NCI-H226 (cell line): Measurements from ENCODE around the gene IQCM.
"Not testable (repeated sequence)": the region's sequence is repeated elsewhere in the genome, so short reads cannot be mapped to it uniquely, and the experiment has no call there.

ENCODE experiments used
- DNase-seq: peaks from one replicate; pipeline ENCODE4 v3.0.0-alpha.2; 2015

IQCM gene

DNA sequence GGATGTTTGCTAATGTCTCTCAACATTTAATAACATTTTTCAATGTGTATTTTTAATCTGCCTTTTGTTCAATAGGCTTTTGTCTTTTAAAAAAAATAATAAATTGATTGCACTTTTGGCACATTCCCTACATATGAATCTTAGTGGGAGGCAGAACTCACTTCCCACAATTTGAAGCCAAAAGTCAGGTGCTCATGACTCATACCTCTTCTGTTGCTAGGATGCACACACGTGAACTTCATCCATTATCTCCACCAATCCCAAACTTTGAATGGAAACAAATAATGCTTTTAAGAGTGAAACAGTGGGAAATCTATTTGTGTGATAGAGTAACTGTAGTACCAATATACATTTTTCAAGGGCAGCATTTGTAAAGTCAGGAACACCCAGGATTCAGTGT, 260.5 kb downstream of the IQCM start:
- DNase-seq = peak; percentile 63

DNA sequence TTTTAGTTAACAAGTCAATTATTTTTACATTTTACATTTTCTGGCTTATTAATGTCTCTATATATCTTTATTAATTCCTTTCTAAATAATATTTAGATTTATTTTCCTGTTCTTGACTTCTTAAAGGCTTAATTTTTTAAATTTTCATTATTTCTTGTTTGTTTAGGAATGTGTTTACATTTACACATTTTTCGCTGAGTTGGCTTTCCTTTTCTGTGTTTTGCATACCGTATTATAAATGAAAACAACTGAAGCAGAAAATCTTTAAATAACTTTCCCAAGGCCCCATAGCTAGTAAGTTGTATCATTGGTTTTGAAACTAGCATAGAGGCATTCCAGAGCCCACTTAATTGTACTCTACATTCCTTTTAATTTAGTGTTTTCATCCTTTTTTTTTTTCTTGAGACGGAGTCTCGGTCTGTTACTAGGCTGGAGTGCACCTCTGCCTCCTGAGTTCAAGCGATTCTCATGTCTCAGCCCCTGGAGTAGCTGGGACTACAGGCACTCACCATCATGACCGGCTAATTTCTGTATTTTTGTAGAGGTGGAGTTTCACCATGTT, 261.6 kb downstream of the IQCM start:
- DNase-seq = no peak

DNA sequence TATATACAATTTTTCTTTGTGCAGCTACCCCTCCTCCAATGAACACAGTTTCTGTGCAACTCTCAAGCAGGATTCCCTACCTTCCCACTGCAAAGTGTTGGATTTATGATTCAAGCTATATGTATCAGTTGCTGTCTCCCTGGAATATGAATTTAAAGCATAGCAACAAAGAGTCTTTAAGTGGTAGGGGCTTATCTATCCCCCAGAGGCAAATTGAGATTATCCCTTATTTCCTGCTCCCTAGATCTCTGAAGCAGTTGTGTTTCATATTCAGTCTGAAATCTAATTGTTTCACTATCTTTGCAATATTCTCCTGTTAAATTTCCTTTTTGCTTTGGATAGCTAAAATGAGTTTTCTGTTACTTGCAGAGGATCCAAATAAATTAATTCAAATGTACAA, 263.0 kb downstream of the IQCM start:
- no peak for DNase-seq

DNA sequence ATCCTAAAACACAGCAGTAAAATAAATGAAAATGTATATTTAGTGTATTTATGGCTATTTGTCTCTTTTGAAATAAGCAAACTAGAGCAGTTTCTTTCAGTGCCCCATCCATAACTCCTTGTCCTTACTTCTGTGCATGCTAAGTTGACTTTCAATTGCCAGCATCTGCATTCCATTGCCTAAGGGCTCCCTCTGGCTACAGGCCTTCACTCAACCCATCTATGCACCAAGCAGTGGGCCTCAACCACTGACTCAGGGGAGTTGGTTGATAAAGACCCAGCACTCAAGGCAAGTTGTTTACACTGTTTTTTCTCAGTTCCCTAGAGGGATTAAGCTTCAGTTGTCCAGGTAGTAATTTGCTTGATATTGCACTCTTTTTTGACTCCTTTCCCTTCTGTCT, 265.7 kb downstream of the IQCM start:
- DNase-seq = peak; percentile 71

DNA sequence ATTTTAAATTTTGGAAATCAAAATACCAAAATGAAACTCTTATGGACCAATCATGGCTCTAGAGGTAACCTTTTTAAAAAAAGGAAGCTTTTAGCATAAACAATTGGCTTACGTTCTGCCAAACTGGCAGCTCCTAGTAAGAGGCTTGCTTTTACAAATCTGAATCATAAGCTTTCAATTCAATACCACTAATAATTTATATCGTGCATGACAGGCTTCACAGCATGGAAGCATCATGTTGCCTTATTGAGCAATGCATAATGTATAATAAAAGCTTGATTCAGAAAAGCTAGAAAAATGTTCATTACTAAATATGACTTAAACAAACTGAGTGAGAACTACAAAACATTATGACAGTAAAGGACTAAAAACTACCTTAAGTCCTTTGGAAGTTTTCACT, 280.9 kb downstream of the IQCM start:
- DNase-seq = no peak

DNA sequence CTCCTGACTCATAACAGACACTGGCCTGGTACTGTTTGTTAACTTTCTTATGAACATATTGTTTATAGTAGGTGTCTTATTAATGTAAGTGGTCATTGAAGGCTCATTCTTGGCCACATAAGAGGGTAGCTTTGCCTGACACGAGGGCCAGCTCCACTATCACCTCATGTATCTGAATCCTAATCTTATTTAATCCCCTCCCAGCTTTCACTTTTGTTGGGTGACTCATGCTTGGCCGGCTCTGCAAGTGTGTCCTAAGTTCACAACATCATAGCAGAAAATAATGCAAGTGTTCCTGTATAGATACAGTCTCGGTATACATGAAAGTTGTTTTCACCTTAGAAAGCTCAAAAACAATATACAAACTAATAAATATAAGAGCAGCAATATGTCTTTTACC, 283.8 kb downstream of the IQCM start:
- DNase-seq = peak; percentile 53

DNA sequence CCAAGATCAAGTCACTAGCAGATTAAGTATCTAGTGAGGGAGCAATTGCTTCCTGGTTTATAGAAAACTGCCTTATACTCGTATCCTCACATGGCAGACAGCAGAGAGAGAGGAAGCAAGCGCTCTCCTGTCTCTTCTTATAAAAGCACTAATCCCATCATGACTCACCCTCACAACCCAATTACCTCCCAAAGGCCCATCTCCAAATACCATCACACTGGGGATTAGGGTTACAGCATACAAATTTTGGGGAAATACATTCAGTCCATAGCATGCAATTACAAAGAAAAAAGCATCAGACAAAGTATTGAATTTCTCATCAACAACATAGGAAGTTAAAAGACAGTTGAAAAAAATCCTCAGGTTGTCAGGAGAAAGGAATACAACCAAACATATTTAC, 292.6 kb downstream of the IQCM start:
- DNase-seq = no peak

DNA sequence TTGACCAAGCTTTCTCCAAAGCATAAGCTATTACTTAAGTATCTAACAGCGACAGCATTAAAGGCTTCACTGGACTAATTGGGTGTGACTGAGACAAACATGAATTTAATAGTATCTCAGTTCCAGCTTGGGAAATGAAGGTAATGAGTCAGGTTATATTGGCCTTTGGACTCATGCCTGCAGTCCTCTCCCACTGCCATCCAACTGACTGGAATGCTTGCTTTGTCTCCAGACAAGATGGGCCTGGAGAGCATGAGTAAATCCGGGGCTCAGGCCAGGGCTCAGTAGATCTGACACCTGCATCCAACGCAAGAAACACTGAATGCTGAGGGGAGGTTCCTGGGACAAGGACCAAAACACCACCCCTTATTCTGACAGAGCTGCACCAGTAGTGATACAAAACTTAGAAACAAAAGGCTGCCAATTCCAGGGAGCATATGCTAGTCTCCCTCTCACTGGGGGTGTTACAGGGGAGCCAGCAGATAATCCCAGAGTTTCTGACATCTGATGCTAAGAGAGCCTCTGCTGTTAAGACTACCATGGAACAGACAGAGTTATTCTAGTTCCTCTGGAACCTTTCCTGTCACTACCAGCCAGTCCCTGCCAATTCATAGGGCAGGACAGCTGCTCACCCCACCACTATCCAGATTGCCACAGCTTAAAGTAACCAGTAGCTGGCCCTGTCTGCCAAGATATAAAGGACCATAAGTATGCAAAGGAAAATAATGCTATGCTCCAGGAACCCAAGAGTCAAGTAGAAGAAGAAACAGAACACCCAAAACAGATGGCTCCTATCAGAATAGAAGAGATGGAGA, 293.8 kb downstream of the IQCM start:
- DNase-seq = peak; percentile 61

DNA sequence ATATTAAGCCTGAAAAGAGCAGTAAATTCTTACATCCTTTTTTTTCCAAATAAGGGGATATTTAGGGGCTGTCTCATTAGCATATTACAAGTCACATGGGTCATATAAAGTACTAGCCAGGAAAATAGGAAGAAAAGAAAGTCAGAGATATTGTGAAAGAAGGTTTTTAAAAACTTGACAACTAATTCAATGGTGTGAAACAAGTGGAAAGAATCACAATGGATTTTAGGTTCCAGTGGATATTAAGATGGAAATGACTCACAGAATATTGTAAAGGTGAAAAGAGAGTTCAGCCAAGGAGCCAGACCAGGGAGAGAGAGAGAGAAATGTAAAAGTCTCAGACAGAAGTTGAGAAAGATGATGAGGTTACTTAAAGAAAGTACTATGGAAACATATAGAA, 297.2 kb downstream of the IQCM start:
- no peak for DNase-seq

DNA sequence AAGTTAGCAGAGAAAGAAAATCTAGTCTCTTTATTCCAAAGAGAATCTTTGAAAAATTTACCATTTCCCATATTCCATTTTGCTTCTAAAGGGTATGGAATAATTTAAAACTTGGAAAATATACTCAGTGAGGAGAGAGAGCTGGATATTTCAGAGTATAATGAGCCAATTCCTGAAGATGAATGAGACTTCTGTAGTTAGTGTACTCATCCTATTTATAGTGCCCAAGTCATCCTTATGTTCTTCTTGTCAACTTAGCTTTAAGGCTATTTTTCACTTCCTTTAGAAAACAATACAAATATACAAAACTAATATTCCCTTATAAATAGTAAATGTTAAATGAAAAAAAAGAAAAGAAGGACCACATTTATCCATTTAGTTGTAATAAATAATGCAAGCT, 302.6 kb downstream of the IQCM start:
- DNase-seq = no peak

DNA sequence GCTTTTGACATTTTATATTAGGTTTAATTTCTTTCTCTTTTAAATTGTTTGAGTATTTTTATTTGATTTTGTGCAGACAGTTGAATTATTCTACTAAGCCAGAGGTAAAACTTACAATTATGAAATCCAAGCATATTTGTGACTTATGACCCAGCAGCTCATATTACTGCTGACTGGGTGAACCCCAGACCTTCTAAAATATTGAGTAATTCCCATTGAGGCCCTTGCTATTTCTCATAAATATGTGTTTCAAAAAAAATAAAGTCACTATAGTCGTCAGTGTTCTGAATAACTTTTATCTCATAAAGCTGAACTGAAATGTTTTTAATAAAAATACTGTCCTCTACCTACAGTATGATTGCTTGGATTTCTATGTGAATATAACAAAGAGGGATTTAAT, 303.1 kb downstream of the IQCM start:
- DNase-seq = no peak

DNA sequence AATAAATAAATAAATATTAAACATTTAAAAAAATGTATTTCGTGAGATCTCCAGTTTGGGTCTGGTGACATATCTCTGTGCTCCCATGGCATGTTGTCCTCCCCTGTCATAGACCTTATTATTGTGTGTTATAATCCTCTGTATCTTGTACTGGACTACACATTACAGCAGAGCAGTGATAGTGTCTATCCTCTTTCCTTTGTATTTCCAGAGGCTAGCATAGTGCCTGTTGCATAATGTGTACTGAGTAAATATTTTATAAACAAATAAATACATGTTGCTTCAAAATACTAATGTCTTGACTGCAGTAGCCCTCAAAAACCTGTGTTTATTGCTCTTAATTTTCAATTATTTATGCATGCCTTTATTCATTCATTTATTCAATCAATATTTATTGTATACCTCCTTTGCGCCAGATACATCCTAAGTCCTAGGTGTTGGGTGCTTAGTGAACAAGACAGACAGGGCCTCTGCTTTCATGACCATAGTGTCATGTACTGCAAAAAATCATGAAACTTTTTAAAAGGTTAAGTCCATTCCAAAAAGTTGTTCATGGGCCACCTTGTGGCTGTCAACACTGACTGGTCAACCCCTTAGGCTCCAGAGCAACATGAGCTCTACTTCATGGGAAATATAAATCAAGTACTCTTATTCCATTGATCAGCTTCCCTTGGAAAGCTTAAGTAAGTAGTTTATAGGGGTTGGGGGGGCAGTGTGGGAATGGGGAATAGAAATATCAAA, 303.9 kb downstream of the IQCM start:
- no peak for DNase-seq

DNA sequence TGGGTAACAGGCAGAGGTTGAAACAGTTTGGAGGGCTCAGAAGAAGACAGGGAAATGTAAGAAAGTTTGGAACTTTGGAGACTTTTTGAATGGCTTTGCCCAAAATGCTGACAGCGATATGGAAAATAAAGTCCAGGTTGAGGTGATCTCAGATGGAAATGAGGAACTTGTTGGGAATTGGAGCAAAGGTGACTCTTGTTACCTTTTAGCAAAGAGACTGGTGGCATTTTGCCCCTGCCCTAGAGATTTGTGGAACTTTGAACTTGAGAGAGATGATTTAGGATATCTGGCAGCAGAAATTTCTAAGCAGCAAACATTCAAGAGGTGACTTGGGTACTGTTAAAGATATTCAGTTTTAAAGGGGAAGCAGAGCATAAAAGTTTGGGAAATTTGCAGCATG, 308.3 kb downstream of the IQCM start:
- not testable (repeated sequence) for DNase-seq

DNA sequence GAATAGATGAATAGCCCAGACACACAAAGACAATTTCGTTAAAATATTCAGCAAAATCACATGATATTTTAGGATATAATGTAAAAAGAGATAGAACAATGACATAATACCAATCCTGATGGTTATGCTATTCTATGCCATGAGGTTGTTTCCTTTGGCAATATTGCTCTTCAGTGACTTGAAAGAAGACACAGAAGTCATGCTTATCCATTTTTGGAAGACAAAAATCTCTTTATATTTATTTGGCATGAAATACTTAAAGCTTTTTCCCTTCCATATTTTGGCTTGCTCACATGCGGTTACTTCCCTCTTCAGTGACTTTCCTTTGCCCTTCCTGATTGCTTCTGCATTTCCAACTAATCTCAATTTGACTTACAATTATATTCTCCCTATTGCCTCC, 314.8 kb downstream of the IQCM start:
- DNase-seq = no peak

DNA sequence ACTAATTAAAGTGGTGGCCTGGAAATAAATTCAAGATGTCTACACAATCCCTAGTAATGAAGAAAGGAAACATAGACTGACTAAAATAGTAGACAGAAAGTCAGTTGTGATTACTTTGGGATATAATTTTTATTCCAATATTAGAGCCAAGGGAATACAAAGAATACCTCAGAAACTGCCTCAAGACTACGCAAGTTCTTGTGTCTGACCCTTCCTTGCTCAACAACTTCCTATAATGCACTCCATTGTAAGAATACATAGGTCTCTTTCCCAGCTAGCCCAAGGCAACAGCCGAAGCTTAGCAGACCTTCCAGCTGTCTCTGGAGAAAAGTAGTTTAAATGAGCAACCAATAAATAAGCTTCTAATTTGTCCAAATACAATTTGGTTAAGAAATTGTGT, 315.9 kb downstream of the IQCM start:
- DNase-seq = no peak

DNA sequence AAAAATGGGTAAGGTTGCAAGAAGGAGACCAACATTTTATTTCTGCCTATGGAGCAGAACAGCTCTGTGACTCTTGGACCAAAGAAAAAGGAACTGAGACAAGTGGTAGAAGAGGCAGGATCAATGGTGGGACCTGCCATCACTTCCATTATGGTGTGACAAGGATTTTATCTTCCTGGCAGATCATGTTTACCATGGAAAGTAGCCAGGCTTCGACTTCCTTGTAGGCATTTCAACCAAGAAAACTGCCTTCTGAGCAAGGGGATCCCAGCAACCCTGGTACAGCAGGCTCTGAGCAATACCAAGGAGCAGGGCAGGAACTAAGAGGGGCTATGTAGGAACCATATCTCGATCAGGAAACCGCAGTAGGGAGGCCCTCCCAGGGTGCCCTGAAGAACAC, 317.4 kb downstream of the IQCM start:
- no peak for DNase-seq

DNA sequence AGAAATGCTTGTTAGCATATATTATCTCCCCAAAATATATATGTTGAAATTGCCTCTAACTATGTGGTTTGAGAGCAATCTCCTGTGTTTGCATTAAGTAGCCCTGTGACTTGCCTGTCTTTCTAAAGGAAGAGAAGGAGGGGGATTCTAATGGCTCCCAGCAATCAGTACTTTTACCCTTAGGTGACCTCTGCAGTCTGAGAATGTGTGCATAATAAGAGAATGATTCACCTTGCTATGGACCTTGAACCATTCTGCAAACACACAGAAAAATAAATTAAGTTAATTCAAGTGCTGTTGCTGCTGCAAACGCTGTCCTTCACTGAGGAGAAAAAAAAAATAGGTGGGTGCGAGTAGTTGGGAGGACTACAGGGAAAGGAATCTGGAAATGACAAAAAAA, 322.2 kb downstream of the IQCM start:
- DNase-seq = peak; percentile 11

DNA sequence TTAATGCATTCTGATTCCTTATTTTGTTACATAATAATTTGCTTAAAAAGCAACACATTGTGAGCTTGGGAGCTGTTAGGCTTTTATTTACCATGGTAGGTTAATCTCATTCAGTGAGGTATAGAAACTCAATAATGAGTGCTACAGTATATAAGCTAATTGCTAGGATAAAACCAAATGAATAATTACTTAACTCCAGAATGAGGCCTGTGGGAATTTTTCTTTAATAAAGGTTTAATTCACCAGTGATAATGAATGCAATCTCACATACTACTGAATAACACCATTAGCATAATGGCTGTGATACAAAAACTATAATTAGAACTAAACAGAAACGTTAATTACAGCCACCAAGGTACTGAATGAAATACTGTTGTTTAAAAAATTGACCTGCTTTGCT, 326.3 kb downstream of the IQCM start:
- no peak for DNase-seq

DNA sequence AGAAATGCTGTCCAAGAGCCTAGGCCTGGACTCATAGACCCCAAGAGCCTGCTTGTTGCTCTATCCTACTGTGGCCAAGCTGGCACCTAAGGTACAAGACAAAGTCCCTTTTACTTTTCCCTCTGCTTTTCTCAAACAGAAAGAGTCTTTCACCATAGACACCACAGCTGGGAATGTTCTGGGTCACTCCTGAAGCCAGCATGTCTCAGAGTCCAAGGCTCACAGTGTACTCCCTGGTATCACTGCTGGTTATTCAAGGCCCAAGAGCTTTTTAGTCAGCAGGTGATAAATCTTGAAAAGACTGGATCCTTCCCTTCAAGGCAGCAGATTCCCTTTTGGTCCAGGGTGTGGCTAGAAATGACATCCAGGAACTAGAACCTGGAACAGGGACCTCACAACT, 328.8 kb downstream of the IQCM start:
- no peak for DNase-seq

DNA sequence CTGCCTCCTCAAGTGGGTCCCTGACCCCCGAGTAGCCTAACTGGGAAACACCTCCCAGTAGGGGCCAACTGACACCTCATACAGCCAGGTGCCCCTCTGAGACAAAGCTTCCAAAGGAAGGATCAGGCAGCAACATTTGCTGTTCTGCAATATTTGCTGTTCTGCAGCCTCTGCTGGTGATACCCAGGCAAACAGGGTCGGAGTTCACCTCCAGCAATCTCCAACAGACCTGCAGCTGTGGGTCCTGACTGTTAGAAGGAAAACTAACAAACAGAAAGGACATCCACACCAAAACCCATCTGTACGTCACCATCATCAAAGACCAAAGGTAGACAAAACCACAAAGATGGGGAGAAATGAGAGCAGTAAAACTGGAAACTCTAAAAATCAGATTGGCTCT, 347.0 kb downstream of the IQCM start:
- DNase-seq = not testable (repeated sequence)

DNA sequence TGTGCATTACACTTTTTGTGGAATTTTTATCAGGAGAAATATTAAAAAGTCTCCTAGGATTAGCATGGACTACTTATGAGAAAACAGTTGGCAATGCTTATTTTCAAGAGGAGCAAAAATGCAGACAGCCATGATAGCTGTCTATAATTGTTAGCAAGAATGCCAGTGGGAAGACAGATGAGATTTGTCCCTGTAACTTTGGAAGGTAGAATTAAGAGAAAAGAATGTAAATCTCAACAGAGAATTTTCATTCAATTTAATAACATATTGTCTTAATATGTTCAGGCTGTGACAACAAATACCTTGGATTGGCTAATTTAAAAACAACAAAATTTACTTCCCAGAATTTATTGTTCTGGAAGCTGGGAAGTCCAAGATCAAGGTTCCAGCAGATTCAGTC, 349.2 kb downstream of the IQCM start:
- DNase-seq = no peak

DNA sequence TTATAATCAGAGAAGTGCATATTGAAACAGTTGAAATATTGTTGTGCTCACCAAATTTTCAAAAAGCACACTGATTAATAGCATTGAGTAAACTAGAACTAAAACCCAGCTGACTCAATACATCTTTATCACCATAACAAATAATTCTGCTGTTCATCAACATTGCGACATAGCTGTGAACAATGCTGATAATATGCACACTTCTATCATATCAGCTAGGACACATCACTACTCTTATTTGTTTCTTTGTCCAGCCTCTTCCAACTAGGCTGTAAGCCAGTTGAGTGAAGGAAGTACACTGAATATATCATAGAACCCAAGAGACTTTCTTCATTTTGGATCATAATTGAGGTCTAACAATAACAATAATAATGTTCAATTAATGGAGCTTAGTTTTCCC, 349.7 kb downstream of the IQCM start:
- peak; percentile 80 for DNase-seq

DNA sequence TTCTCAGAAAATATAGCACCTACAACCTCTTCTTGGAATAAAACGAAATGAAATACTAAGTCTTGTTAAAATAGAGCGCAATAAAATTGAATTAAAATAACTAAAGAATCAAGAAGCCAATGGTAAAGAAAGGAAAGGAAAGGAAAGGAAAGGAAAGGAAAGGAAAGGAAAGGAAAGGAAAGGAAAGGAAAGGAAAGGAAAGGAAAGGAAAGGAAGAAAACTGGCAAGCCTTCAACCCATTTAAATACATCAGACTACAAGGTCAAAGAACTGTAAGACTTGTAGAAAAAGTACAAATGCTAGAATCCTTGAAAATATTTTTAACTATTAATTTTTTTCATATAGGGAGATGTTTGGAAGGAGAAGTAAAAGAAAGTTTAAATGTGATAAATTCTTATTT, 372.1 kb downstream of the IQCM start:
- no peak for DNase-seq

DNA sequence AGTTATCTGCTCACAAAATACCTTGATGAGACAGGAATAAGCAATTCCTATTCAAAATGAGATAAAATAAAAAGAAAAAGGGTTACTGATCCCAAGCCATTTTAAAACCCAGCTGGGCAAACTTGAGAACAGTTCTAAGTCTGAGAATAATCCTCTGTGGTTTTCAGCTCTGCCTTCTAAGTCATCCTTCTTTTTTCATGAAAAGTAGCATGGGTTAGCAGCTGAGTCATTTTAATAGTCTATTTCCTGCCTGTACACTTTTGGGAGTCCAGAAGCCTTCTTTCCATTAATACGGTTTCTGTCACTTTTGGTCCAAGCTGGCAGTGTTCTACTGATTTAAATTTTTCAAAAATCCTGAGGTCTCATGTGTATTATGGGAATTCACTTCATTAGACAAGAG, 374.3 kb downstream of the IQCM start:
- peak; percentile 22 for DNase-seq
